Lung (tissue), 12 donors: ENCODE measurements around the gene HDLBP. TPM values are rescaled to one million over a fixed set of nuclear protein-coding genes. Genes with fewer than 3 reads are reported as not detected.

Experiments
- ATAC-seq: fragments of 200-7000 bp; cut with Tn5 transposase; one replicate; pipeline ENCODE4 v1.9.1; 2020; ENCODE audit warnings: moderate number of reproducible peaks; ENCODE audit not compliant: insufficient read depth, low FRiP score
- DNase-seq, 3 donors: peaks; one replicate each; pipeline ENCODE4 v3.0.0-alpha.2; 2013 to 2017
- H3K27ac ChIP-seq, 2 donors: one replicate each; pipeline ENCODE4 v1.5.1; 2013; ENCODE audit warnings: mild to moderate bottlenecking in 2 of 2, moderate library complexity in 2 of 2, control low read depth in 1 of 2, inconsistent platforms in 1 of 2, low read depth in 1 of 2, low read length in 1 of 2
- H3K27me3 ChIP-seq, 3 donors: one replicate each; pipeline ENCODE4 v1.5.1; 2013; ENCODE audit warnings: low read length in 2 of 3; ENCODE audit not compliant: control insufficient read depth in 3 of 3, insufficient read depth in 3 of 3
- H3K36me3 ChIP-seq, 4 donors: one replicate each; pipeline ENCODE4 v1.5.1; 2013; ENCODE audit warnings: low read length in 4 of 4, mild to moderate bottlenecking in 1 of 4, moderate library complexity in 1 of 4; ENCODE audit not compliant: control insufficient read depth in 4 of 4, insufficient read depth in 4 of 4
- H3K4me1 ChIP-seq, 5 donors: one replicate each; pipeline ENCODE4 v1.5.1; 2013; ENCODE audit warnings: low read length in 5 of 5, mild to moderate bottlenecking in 2 of 5, moderate library complexity in 1 of 5; ENCODE audit not compliant: control insufficient read depth in 5 of 5, insufficient read depth in 5 of 5
- H3K4me3 ChIP-seq: one replicate; pipeline ENCODE4 v1.5.1; 2013; ENCODE audit warnings: mild to moderate bottlenecking, control low read depth, moderate library complexity
- H3K9ac ChIP-seq, 2 donors: one replicate each; pipeline ENCODE4 v1.5.1; 2013; ENCODE audit warnings: low read length in 2 of 2, control low read depth in 1 of 2; ENCODE audit not compliant: insufficient read depth in 1 of 2
- H3K9me3 ChIP-seq, 4 donors: one replicate each; pipeline ENCODE4 v1.5.1; 2013; ENCODE audit warnings: low read length in 3 of 4, mild to moderate bottlenecking in 1 of 4, moderate library complexity in 1 of 4; ENCODE audit not compliant: control insufficient read depth in 4 of 4, insufficient read depth in 3 of 4
- CTCF ChIP-seq: IDR thresholded peaks from 2 replicates; pipeline ENCODE4 v1.5.1; 2012; ENCODE audit warnings: mild to moderate bottlenecking; ENCODE audit errors: control extremely low read depth, extremely low read depth
- WGBS, 2 donors: extraction: QIAGEN DNeasy Blood & Tissue Kit; methylation state at CpG; one replicate each; pipeline ENCODE4 v1.1.7; 2013; 5-methylcytosine and 5-hydroxymethylcytosine counted together
- polyA plus RNA-seq, 2 donors: library from polyadenylated mRNA; stranded (reverse); fragments of 200-250 nt; gene quantifications; one replicate each; pipeline ENCODE4 v1.2.1, GENCODE V29; 2013
- total RNA-seq, 2 donors: library from RNA; depleted of rRNA in 1 of 2; stranded (reverse); fragments of >200 nt in 1 of 2; gene quantifications; one replicate each; pipeline ENCODE4 v1.2.1, GENCODE V29; 2014 to 2021
- donor health status: control.
- donor health status: control.
- donor health status: Bipolar disorder and iron deficiency.
- donor health status: healthy.
- donor health status: DM: yes; HTN: yes; CAD: no.

The HDLBP gene
- total and polyA plus RNA-seq, 4 donors, result 165 to 595 (median 316) TPM

GRCh38 chr2:241268306-241268705 is 47.2 kb downstream of the HDLBP start:
- Histone ChIP-seq H3K36me3 (peaks cover 8 to 32% (median 19%) of the 10 kb centered on the region in 4 donors), H3K9ac (no peak overlapping the region), H3K9me3 (no peaks in the 10 kb centered on the region), H3K4me1 (peaks cover 8 to 29% (median 11%) of the 10 kb centered on the region in 5 donors), H3K27me3 (no peaks in the 10 kb centered on the region), H3K27ac (no peak overlapping the region), H3K4me3 (no peak overlapping the region)
- no peak for TF ChIP-seq CTCF
- ATAC-seq, result no peak
- DNase-seq, result no peak
- 81 to 83% methylated on average over 7 of the region's 7 CpGs for WGBS, 2 donors

GRCh38 chr2:241267249-241268067 is 48.0 kb downstream of the HDLBP start:
- 82 to 83% methylated on average over 12 of the region's 12 CpGs for WGBS, 2 donors

GRCh38 chr2:241265506-241265905 is 50.0 kb downstream of the HDLBP start:
- H3K36me3 ChIP-seq, result peaks cover 30 to 53% (median 43%) of the 10 kb centered on the region in 4 donors
- no peak for TF ChIP-seq CTCF
- H3K4me1 ChIP-seq, result peaks cover 1 to 13% (median 7%) of the 10 kb centered on the region in 5 donors
- no peak overlapping the region for H3K4me3 ChIP-seq
- H3K9ac ChIP-seq, result no peak overlapping the region
- DNase-seq (no peak), ATAC-seq (no peak)
- no peaks in the 10 kb centered on the region for H3K27me3 ChIP-seq
- H3K9me3 ChIP-seq, result no peaks in the 10 kb centered on the region
- 95 to 96% methylated on average over 5 of the region's 5 CpGs for WGBS, 2 donors
- no peak overlapping the region for H3K27ac ChIP-seq

More at GRCh38 chr2:241267249-241268067, 48.0 kb downstream of the HDLBP start:
- H3K36me3 ChIP-seq, result peaks cover 16 to 41% (median 26%) of the 10 kb centered on the region in 4 donors
- H3K9ac ChIP-seq, result no peak overlapping the region
- no peaks in the 10 kb centered on the region for H3K27me3 ChIP-seq
- DNase-seq, result no peak
- peaks cover 8 to 24% (median 11%) of the 10 kb centered on the region in 5 donors for H3K4me1 ChIP-seq
- H3K9me3 ChIP-seq, result no peaks in the 10 kb centered on the region
- TF ChIP-seq CTCF, result no peak
- no peak for ATAC-seq
- no peak overlapping the region for H3K27ac ChIP-seq
- no peak overlapping the region for H3K4me3 ChIP-seq
